Daoy (cell line): Measurements from ENCODE around the gene MESP2. TPM values are rescaled to one million over a fixed set of nuclear protein-coding genes. Genes with fewer than 3 reads are reported as not detected.

Source experiments
- DNase-seq: peaks from one replicate; pipeline ENCODE4 v3.0.0-alpha.2; 2015; ENCODE audit warnings: low read depth
- total RNA-seq: library from RNA; depleted of rRNA; stranded (reverse); fragments of >200 nt; shearing (Covaris generic); gene quantifications from 2 replicates; pipeline ENCODE4 v1.2.3, GENCODE V29; 2014

The MESP2 gene
- total RNA-seq, 1 experiment from 2014 or later, result 0.29 TPM

GRCh38 chr15:89802231-89802928 is 26.2 kb downstream of the MESP2 start:
- no peak for DNase-seq

GRCh38 chr15:89802986-89803824 is 27.1 kb downstream of the MESP2 start:
- DNase-seq, result no peak

GRCh38 chr15:89803941-89804800 is 28.0 kb downstream of the MESP2 start:
- no peak for DNase-seq

- DNase-seq, result no peak
These were observed 29.4 kb downstream of the MESP2 start for GRCh38 chr15:89805241-89806209.

- no peak for DNase-seq
These were observed 30.1 kb downstream of the MESP2 start for GRCh38 chr15:89806210-89806558.

- DNase-seq, result no peak
These were observed 30.7 kb downstream of the MESP2 start for GRCh38 chr15:89806559-89807550.

- DNase-seq, result no peak
These were observed 31.6 kb downstream of the MESP2 start for GRCh38 chr15:89807689-89808088.

GRCh38 chr15:89808160-89808870 is 32.2 kb downstream of the MESP2 start:
- DNase-seq, result no peak

- peak; percentile 34 for DNase-seq
These were observed 33.1 kb downstream of the MESP2 start for GRCh38 chr15:89809093-89809786.

GRCh38 chr15:89809787-89810148 is 33.6 kb downstream of the MESP2 start:
- no peak for DNase-seq

- DNase-seq, result no peak
These were observed 34.7 kb downstream of the MESP2 start for GRCh38 chr15:89810837-89811236.

GRCh38 chr15:89812011-89812846 is 36.1 kb downstream of the MESP2 start:
- peak; percentile 45 for DNase-seq

GRCh38 chr15:89812847-89813320 is 36.8 kb downstream of the MESP2 start:
- no peak for DNase-seq

- DNase-seq, result no peak
These were observed 37.4 kb downstream of the MESP2 start for GRCh38 chr15:89813381-89814111.

- no peak for DNase-seq
These were observed 38.1 kb downstream of the MESP2 start for GRCh38 chr15:89814112-89814742.

GRCh38 chr15:89815769-89816168 is 39.6 kb downstream of the MESP2 start:
- no peak for DNase-seq
